Measurements from ENCODE around the gene WNK1. TPM values are rescaled to one million over a fixed set of nuclear protein-coding genes. Genes with fewer than 3 reads are reported as not detected.

The WNK1 gene
- polyA plus RNA-seq, 3 donors = 8.7 to 57.2 (median 20.9) TPM

DNA sequence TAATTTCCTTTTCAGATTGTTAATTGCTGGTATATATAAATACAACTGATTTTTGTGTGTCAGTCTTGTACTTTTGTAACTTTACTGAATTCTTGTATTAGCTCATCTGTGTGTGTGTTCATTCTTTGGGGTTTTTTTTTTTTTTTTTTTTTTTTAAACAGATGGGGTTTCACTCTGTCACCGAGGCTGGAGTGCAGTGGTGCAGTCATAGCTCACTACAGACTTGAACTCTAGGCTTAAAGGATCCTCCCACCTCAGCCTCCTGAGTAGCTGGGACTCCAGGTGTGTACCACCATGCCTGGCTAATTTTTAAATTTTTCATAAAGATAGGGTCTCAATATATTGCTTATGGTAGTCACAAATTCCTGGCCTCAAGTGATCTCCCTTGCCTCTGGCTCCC is 68.0 kb downstream of the WNK1 start:
- Mint-ChIP-seq H3K27me3 (ENCODE audit: low read depth in 3 of 3) (no peaks in the 10 kb centered on the region), H3K4me1 (peaks cover 35% of the 10 kb centered on the region), H3K27ac (peak overlapping the region in 1 of 7 donors; percentile 41), H3K4me3 (no peak overlapping the region), H3K36me3 (peaks cover 21 to 28% of the 10 kb centered on the region in 2 donors), H3K9me3 (peaks cover 0 to 2% (median 0%) of the 10 kb centered on the region in 7 donors)
- Histone ChIP-seq H3K79me2 (ENCODE audit: insufficient read depth, low read length) (peaks cover 93% of the 10 kb centered on the region), H3K4me3 (replicated peaks in 1 of 3; ENCODE audit: low read depth in 2 of 3, low read length in 3 of 3) (no peak overlapping the region), H3K4me2 (replicated peaks; ENCODE audit: extremely low read depth, low read length, poor library complexity, severe bottlenecking) (no peak overlapping the region), H3K27me3 (ENCODE audit: control insufficient read depth in 2 of 2, insufficient read depth in 2 of 2, low read length in 2 of 2) (no peaks in the 10 kb centered on the region), H3K9ac (ENCODE audit: insufficient read depth, low read length, poor library complexity, severe bottlenecking) (no peak overlapping the region), H3K9me3 (replicated peaks in 1 of 2; ENCODE audit: control insufficient read depth in 1 of 2, insufficient read depth in 1 of 2, low read length in 2 of 2) (no peaks in the 10 kb centered on the region), H3K27ac (ENCODE audit: low read depth in 1 of 2, low read length in 2 of 2) (no peak overlapping the region), H2AFZ (ENCODE audit: insufficient read depth, low read depth, low read length, poor library complexity, severe bottlenecking) (no peak overlapping the region), H3K4me1 (ENCODE audit: control insufficient read depth in 1 of 2, insufficient read depth in 2 of 2, low read length in 2 of 2) (peaks cover 21 to 31% of the 10 kb centered on the region in 2 donors), H4K20me1 (ENCODE audit: insufficient read depth, low read length) (peaks cover 99% of the 10 kb centered on the region), H3K36me3 (replicated peaks in 1 of 2; ENCODE audit: control insufficient read depth in 1 of 2, insufficient read depth in 2 of 2, low read length in 2 of 2) (peaks cover 6 to 22% of the 10 kb centered on the region in 2 donors)
- no peak for DNase-seq
- intact Hi-C loops (cut with micrococcal nuclease) = no loop called here
- WGBS (ENCODE audit: insufficient coverage) = no CpG with 5 or more reads among the region's 1 CpG
- TF ChIP-seq, protein P1, sequence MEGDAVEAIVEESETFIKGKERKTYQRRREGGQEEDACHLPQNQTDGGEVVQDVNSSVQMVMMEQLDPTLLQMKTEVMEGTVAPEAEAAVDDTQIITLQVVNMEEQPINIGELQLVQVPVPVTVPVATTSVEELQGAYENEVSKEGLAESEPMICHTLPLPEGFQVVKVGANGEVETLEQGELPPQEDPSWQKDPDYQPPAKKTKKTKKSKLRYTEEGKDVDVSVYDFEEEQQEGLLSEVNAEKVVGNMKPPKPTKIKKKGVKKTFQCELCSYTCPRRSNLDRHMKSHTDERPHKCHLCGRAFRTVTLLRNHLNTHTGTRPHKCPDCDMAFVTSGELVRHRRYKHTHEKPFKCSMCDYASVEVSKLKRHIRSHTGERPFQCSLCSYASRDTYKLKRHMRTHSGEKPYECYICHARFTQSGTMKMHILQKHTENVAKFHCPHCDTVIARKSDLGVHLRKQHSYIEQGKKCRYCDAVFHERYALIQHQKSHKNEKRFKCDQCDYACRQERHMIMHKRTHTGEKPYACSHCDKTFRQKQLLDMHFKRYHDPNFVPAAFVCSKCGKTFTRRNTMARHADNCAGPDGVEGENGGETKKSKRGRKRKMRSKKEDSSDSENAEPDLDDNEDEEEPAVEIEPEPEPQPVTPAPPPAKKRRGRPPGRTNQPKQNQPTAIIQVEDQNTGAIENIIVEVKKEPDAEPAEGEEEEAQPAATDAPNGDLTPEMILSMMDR (IDR thresholded peaks at IDR 0.05) = no peak

DNA sequence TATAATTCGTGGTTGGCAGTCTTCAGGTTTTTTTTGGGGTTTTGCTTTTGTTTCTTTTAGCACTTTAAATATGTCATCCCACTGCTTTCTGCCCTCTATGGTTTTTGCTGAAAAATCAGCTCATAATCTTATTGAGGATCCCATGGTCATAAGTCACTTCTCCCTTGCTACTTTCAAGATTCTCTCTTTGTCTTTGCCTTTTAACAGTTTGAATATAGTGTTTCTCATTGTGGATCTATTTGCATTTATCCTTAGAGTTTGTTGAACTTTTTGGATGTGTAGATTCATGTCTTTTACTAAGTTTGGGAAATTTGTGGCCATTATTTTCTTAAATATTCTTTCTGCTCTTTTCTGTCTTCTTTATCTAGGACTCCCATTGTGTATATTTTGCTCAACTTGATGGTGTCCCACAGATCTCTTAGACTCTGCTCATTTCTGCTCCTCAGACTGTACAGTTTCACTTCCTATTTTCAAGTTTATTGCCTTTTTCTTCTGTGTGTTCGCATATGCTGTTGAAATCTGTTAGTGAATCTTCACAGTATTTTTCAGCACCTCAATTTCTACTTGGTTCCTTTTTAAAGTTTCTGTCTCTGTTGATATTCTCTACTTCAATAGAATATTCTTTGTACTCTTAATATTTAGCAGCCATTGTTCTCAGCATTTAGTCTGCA is 70.8 kb downstream of the WNK1 start:
- intact Hi-C loops (cut with micrococcal nuclease) = no loop called here
- no peak overlapping the region for H2AFZ ChIP-seq (ENCODE audit: insufficient read depth, low read depth, low read length, poor library complexity, severe bottlenecking)
- peaks cover 96% of the 10 kb centered on the region for H4K20me1 ChIP-seq (ENCODE audit: insufficient read depth, low read length)
- H3K9me3 ChIP-seq (replicated peaks in 1 of 2; ENCODE audit: control insufficient read depth in 1 of 2, insufficient read depth in 1 of 2, low read length in 2 of 2) = no peaks in the 10 kb centered on the region
- no peak overlapping the region for H3K9ac ChIP-seq (ENCODE audit: insufficient read depth, low read length, poor library complexity, severe bottlenecking)
- peak; percentile 69 to 84 (median 70) for DNase-seq
- H3K4me2 ChIP-seq (replicated peaks; ENCODE audit: extremely low read depth, low read length, poor library complexity, severe bottlenecking) = peak overlapping the region; percentile 50
- H3K4me3 Mint-ChIP-seq = peak overlapping the region in 1 of 2 donors; percentile 73
- peak overlapping the region in 1 of 3 experiments; percentile 28 for H3K4me3 ChIP-seq (replicated peaks in 1 of 3; ENCODE audit: low read depth in 2 of 3, low read length in 3 of 3)
- H3K79me2 ChIP-seq (ENCODE audit: insufficient read depth, low read length) = peaks cover 85% of the 10 kb centered on the region
- TF ChIP-seq, protein P1 (IDR thresholded peaks at IDR 0.05) = no peak
- H3K27ac Mint-ChIP-seq = peak overlapping the region; percentile 84 to 94 (median 89)
- H3K27me3 ChIP-seq (ENCODE audit: control insufficient read depth in 2 of 2, insufficient read depth in 2 of 2, low read length in 2 of 2) = no peaks in the 10 kb centered on the region
- peaks cover 0 to 2% (median 0%) of the 10 kb centered on the region in 7 donors for H3K9me3 Mint-ChIP-seq
- H3K4me1 ChIP-seq (ENCODE audit: control insufficient read depth in 1 of 2, insufficient read depth in 2 of 2, low read length in 2 of 2) = peaks cover 21 to 31% of the 10 kb centered on the region in 2 donors
- peak overlapping the region; percentile 59 to 68 for H3K27ac ChIP-seq (ENCODE audit: low read depth in 1 of 2, low read length in 2 of 2)
- peaks cover 35% of the 10 kb centered on the region for H3K4me1 Mint-ChIP-seq
- no peaks in the 10 kb centered on the region for H3K27me3 Mint-ChIP-seq (ENCODE audit: low read depth in 3 of 3)
- H3K36me3 ChIP-seq (replicated peaks in 1 of 2; ENCODE audit: control insufficient read depth in 1 of 2, insufficient read depth in 2 of 2, low read length in 2 of 2) = peaks cover 8 to 20% of the 10 kb centered on the region in 2 donors
- peaks cover 11 to 17% of the 10 kb centered on the region in 2 donors for H3K36me3 Mint-ChIP-seq
- no CpG with 5 or more reads among the region's 2 CpGs for WGBS (ENCODE audit: insufficient coverage)
